ENCODE data around the gene KRABD2.
A peak's percentile ranks its signal among the peaks of the same experiment; 100 is the strongest.

KRABD2 gene

DNA sequence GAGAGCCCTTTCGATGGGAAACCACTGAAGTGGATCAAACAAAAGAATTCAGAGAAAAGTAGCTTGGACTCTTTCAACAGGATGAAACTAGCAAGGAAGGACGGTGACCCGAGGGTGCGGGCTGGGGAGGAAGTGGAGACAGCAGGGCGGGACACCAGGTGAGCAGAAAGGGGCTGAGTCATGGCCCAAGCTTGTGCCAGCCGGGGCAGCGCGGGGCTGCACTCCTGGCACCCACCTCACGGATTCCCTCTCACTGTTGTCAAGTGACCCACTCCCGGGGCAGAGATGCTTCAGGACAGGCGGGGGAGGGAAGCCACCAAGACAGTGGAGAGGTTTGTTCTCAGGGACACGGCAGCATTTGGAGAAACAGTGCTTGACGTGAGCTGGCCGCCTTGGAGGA is 31.9 kb upstream of the KRABD2 start:
- intact Hi-C loops (cut with DNase I; ENCODE audit: low total_unique reads), result loop anchor here (5.0 kb wide), 1 partner anchor 339 kb away; no protein-coding TSS in a partner anchor
- DNase-seq, result peak; percentile 72
- H3K4me3 ChIP-seq, result no peak overlapping the region

DNA sequence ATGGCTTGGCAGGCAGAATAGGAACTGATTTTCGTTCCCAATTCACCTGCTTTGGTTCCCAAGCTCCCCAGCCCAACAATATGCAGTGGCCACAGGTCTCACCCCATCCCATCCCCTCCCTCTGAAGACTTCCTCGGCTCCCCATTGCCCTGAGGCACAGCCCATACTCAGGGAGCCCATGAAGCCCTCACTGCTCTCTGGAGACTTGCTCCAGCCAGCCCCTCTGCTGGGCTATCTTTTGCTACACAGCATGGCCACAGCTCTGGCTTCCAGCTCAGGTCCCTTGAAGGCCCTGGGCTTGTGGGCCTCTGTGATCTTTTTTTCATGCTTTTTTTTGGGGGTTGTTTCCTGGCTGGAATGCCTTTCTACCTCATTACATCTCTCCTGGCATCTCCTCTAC is 29.7 kb upstream of the KRABD2 start:
- DNase-seq, result no peak
- no peak overlapping the region for H3K27ac ChIP-seq
- no peaks in the 10 kb centered on the region for H3K27me3 ChIP-seq
- intact Hi-C loops (cut with DNase I; ENCODE audit: low total_unique reads), result loop anchor here (5.0 kb wide), 1 partner anchor 341 kb away; no protein-coding TSS in a partner anchor
- WGBS, 2 donors (ENCODE audit: low coverage in 1 of 2), result 81% methylated on average over 2 of the region's 2 CpGs; no CpG with 5 or more reads in 1 of the 2 donors
- no peaks in the 10 kb centered on the region for H3K9me3 ChIP-seq
- H3K4me1 ChIP-seq, result peaks cover 0 to 7% (median 2%) of the 10 kb centered on the region in 4 donors
- H3K4me3 ChIP-seq, result no peak overlapping the region
- in situ Hi-C loops (cut with MboI; ENCODE audit: low pct_ligation_motif_present in 1 of 4, low pct_unique_long_range_greater_than_20kb in 1 of 4, low sequenced_read_pairs in 3 of 4), result loop anchor here in 1 of 4 donors (25.0 kb wide), 1 partner anchor 331 kb away; the partner anchor contains the start of gene CCDC42
- TF ChIP-seq POLR2A (IDR thresholded peaks at IDR 0.05) (no peak), EP300 (IDR thresholded peaks at IDR 0.05; ENCODE audit: low read depth) (no peak), POLR2AphosphoS5 (IDR thresholded peaks at IDR 0.05) (no peak)
- TF ChIP-seq, protein P1, sequence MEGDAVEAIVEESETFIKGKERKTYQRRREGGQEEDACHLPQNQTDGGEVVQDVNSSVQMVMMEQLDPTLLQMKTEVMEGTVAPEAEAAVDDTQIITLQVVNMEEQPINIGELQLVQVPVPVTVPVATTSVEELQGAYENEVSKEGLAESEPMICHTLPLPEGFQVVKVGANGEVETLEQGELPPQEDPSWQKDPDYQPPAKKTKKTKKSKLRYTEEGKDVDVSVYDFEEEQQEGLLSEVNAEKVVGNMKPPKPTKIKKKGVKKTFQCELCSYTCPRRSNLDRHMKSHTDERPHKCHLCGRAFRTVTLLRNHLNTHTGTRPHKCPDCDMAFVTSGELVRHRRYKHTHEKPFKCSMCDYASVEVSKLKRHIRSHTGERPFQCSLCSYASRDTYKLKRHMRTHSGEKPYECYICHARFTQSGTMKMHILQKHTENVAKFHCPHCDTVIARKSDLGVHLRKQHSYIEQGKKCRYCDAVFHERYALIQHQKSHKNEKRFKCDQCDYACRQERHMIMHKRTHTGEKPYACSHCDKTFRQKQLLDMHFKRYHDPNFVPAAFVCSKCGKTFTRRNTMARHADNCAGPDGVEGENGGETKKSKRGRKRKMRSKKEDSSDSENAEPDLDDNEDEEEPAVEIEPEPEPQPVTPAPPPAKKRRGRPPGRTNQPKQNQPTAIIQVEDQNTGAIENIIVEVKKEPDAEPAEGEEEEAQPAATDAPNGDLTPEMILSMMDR (IDR thresholded peaks at IDR 0.05), result no peak
- no peaks in the 10 kb centered on the region for H3K36me3 ChIP-seq

More for the DNA sequence above, 31.9 kb upstream of the KRABD2 start:
- in situ Hi-C loops (cut with MboI; ENCODE audit: low pct_ligation_motif_present in 1 of 4, low pct_unique_long_range_greater_than_20kb in 1 of 4, low sequenced_read_pairs in 3 of 4), result loop anchor here in 1 of 4 donors (25.0 kb wide), 1 partner anchor 329 kb away; the partner anchor contains the start of gene CCDC42
- 44% methylated on average over 14 of the region's 14 CpGs; no CpG with 5 or more reads in 1 of the 2 donors for WGBS, 2 donors (ENCODE audit: low coverage in 1 of 2)
- Histone ChIP-seq H3K36me3 (no peaks in the 10 kb centered on the region), H3K27ac (no peak overlapping the region), H3K27me3 (no peaks in the 10 kb centered on the region), H3K4me1 (peaks cover 0 to 7% (median 2%) of the 10 kb centered on the region in 4 donors), H3K9me3 (no peaks in the 10 kb centered on the region)
- TF ChIP-seq, protein P1 (IDR thresholded peaks at IDR 0.05), result no peak
- no peak for TF ChIP-seq EP300 (IDR thresholded peaks at IDR 0.05; ENCODE audit: low read depth)
- no peak for TF ChIP-seq POLR2A (IDR thresholded peaks at IDR 0.05)
- TF ChIP-seq POLR2AphosphoS5 (IDR thresholded peaks at IDR 0.05), result no peak

DNA sequence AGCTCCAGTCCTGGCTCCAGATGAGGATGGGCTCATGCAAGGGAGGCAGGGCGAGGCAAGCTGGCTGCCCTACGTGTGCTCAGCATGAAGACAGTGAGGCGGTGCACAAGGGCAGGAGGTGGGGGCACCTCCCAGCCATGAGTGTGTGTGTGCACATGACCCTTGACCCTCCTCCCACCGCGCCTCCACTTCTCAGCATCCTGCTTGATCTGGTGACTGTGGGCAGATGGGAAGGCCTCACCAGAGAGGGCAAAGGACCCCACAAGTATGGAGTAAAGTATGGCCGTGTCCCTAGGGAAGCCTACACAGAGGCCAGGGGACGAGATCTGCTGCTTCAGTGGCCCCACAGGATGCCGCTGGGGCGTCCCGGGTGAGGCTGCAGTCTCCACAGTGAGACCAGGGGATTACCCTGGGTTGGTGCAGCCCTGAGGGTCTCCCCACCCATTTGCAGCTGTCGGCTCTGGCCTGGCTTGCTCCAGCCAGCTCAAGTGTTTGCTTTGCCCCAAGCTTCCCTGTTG is 29.1 kb upstream of the KRABD2 start:
- no peaks in the 10 kb centered on the region for H3K27me3 ChIP-seq
- WGBS, 2 donors (ENCODE audit: low coverage in 1 of 2), result 82% methylated on average over 11 of the region's 11 CpGs; no CpG with 5 or more reads in 1 of the 2 donors
- no peak for DNase-seq
- TF ChIP-seq EP300 (IDR thresholded peaks at IDR 0.05; ENCODE audit: low read depth), result no peak
- TF ChIP-seq, protein P1 (IDR thresholded peaks at IDR 0.05), result no peak
- TF ChIP-seq POLR2AphosphoS5 (IDR thresholded peaks at IDR 0.05), result no peak
- no peak for TF ChIP-seq POLR2A (IDR thresholded peaks at IDR 0.05)
- no peaks in the 10 kb centered on the region for H3K9me3 ChIP-seq
- H3K4me1 ChIP-seq, result peaks cover 0 to 6% (median 2%) of the 10 kb centered on the region in 4 donors
- intact Hi-C loops (cut with DNase I; ENCODE audit: low total_unique reads), result loop anchor here (5.0 kb wide), 1 partner anchor 342 kb away; no protein-coding TSS in a partner anchor
- no peak overlapping the region for H3K27ac ChIP-seq
- no peaks in the 10 kb centered on the region for H3K36me3 ChIP-seq
- H3K4me3 ChIP-seq, result no peak overlapping the region
- in situ Hi-C loops (cut with MboI; ENCODE audit: low pct_ligation_motif_present in 1 of 4, low pct_unique_long_range_greater_than_20kb in 1 of 4, low sequenced_read_pairs in 3 of 4), result loop anchor here in 1 of 4 donors (25.0 kb wide), 1 partner anchor 332 kb away; the partner anchor contains the start of gene CCDC42

DNA sequence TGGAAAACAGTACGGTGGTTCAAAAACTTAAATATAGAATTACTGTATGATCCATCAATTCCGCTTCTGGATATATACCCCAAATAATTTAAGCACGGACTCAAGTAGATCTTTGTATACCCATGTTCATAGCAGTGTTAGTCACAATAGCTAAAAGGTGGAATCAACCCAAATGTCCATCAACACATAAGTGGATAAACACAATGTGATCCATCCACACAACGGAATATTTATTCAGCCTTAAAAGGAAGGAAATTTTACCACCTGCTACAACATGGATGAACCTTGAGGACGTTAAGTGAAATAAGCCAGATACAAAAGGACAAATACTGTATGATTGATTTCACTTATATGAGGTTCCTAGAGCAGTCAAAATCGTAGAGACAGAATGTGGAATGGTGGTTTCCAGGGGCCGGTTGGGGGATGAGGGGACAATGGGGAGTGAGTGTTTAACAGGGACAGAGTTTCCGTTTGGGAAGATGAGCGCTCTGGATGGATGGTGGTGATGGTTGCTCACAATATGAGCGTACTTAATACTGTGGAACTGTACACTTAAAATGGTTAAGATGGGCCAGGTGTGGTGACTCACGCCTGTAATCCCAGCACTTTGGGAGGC is 26.5 kb upstream of the KRABD2 start:
- intact Hi-C loops (cut with DNase I; ENCODE audit: low total_unique reads) (no loop called here), in situ Hi-C loops (cut with MboI; ENCODE audit: low pct_ligation_motif_present in 1 of 4, low pct_unique_long_range_greater_than_20kb in 1 of 4, low sequenced_read_pairs in 3 of 4) (loop anchor here in 1 of 4 donors (25.0 kb wide), 1 partner anchor 334 kb away; the partner anchor contains the start of gene CCDC42)
- Histone ChIP-seq H3K27me3 (peaks cover 12% of the 10 kb centered on the region), H3K9me3 (no peaks in the 10 kb centered on the region), H3K36me3 (no peaks in the 10 kb centered on the region), H3K27ac (no peak overlapping the region), H3K4me3 (no peak overlapping the region), H3K4me1 (peaks cover 0 to under 1% (median 0%) of the 10 kb centered on the region in 4 donors)
- no peak for DNase-seq
- TF ChIP-seq, protein P1 (IDR thresholded peaks at IDR 0.05), result no peak
- TF ChIP-seq POLR2A (IDR thresholded peaks at IDR 0.05) (no peak), EP300 (IDR thresholded peaks at IDR 0.05; ENCODE audit: low read depth) (no peak)
- 75 to 82% methylated on average over 10 to 11 of the region's 11 CpGs for WGBS, 2 donors (ENCODE audit: low coverage in 1 of 2)
